GM12865 (cell line): Measurements from ENCODE around the gene YWHAQ.
A peak's percentile ranks its signal among the peaks of the same experiment; 100 is the strongest.

ENCODE experiments used
- DNase-seq: peaks from one replicate; pipeline ENCODE4 v3.0.0; 2010; ENCODE audit warnings: low read depth
- H3K4me3 ChIP-seq: 2 replicates; pipeline ENCODE4 v1.5.1; 2011; ENCODE audit warnings: mild to moderate bottlenecking, low read depth, low read length, control low read depth
- TF ChIP-seq, protein P1 (sequence below): IDR thresholded peaks from 2 replicates; pipeline ENCODE4 v1.5.1; 2011; ENCODE audit warnings: low read length, control low read depth, low read depth, inconsistent platforms; ENCODE audit not compliant: insufficient read depth; ENCODE audit errors: missing control alignments

YWHAQ gene

DNA sequence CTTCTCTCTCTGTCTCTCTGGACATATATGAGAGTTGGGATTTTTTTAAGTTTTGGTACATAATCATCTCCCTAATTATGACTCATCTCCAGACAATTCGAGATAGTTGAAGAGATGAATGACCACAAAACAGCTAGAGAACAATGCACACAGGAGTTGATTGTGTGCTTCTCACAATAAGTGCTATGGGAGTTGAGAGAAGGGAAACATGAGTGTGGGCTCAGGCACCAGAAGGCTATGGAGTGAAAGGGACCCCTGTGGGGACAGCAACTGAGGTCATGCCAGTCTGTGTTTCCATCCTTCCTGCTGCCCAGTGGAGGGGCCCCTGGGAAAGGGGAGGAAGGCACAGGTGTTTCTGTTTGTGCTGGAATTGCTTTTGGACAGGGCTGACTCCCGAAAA lies 6.5 kb upstream of the YWHAQ start:
- TF ChIP-seq, protein P1, sequence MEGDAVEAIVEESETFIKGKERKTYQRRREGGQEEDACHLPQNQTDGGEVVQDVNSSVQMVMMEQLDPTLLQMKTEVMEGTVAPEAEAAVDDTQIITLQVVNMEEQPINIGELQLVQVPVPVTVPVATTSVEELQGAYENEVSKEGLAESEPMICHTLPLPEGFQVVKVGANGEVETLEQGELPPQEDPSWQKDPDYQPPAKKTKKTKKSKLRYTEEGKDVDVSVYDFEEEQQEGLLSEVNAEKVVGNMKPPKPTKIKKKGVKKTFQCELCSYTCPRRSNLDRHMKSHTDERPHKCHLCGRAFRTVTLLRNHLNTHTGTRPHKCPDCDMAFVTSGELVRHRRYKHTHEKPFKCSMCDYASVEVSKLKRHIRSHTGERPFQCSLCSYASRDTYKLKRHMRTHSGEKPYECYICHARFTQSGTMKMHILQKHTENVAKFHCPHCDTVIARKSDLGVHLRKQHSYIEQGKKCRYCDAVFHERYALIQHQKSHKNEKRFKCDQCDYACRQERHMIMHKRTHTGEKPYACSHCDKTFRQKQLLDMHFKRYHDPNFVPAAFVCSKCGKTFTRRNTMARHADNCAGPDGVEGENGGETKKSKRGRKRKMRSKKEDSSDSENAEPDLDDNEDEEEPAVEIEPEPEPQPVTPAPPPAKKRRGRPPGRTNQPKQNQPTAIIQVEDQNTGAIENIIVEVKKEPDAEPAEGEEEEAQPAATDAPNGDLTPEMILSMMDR = no peak
- peak; percentile 35 for DNase-seq
- no peak overlapping the region for H3K4me3 ChIP-seq

DNA sequence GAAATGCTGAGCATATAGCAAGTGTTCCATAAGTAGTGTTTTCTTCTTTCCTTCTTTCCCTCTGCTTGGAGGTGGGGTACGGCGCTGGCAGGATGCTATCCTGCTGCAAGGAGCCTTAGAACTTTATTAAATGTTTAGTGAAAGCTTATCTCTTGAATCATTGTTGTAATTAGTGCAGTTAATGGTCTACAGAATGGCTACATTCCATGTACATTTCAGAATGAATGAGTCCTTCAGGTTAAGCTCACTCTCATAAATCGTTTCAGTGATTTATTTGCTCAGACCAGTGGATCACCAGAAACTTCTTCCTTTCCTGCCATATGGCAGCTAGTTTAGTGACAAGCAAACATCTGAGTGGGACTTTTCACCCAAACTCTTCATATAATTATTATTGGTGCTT lies 3.3 kb upstream of the YWHAQ start:
- no peak for DNase-seq
- H3K4me3 ChIP-seq = no peak overlapping the region
- TF ChIP-seq, protein P1 = no peak

DNA sequence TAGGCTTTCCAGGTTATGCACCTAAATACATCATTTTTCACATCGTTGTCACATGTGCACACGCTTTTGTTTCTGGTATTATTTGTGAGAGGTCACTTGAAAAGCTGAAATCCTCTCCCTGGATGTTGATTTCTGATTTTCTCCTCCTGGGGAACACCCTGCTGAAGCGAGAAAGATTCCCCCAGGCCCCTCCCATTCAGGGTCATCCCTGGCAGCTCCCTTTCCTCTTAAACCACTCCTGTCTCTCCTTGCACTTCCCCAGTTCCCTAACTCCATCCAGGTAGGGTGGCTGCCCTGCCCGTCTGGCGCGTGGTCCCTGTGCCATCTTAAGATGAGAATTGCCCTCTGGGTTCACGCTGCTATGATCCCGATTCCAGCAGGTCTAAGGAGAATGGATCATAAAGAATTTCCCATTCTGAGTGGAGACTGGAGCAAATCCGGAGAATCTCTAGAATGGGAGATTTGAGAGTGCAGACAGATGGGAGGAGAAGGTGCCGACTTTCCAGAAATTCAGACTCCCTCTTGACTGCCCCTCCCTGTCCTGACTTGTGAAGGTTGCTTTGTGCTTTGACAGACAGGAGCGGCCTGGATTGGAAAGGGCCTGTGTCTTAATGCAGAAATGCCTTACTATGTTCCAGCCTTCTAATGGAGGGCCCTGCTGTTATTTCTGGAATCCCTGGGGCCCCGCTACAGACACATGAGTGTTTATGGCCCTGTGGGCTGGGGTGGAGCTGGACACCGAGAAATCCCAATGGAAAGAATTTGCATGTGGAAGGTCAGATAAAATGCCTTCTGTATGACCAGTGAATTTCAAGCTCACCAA lies 1.3 kb upstream of the YWHAQ start:
- DNase-seq = no peak
- TF ChIP-seq, protein P1 = no peak
- no peak overlapping the region for H3K4me3 ChIP-seq

DNA sequence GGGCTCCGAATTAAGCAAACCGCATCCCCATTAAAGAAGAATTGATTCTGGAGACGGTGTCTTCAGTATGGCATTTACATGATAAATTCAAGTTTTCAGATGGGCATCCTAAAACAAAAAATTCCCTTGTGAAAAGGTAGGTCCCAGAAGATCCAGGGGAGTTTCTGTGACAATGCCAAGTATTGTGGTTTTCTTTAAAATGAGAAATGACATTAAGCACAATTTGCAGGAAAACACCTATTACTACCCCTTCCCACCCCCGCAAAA lies 689 bp upstream of the YWHAQ start:
- TF ChIP-seq, protein P1 = no peak
- H3K4me3 ChIP-seq = peak overlapping the region; percentile 50
- no peak for DNase-seq

DNA sequence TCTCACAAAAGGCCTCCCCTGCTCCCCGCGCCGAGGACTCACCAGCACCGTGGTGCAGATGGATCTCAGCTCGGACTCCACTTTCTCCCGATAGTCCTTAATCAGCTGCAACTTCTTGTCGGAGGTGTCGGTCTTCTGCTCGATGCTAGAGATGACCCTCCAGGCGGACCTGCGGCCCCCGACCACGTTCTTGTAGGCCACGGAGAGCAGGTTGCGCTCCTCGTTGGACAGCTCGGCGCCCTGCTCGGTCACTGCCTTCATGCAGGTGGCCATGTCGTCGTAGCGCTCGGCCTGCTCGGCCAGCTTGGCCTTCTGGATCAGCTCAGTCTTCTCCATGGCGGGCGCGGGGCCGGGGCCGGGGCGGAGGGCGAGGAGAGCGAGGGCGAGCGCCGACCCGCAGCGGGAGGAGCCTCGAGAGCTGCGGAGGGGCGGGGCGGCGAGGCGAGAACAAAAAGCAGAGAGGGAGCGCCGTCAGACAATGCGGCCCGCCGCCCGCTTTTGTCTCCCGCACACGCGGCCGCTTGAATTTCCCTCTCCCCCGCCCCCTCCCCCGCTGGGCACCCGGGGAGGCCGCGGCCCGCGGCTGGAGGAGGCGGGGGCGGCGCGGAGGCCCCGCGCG lies 571 bp downstream of the YWHAQ start:
- peak overlapping the region; percentile 96 for H3K4me3 ChIP-seq
- DNase-seq = peak; percentile 83
- TF ChIP-seq, protein P1 = no peak

DNA sequence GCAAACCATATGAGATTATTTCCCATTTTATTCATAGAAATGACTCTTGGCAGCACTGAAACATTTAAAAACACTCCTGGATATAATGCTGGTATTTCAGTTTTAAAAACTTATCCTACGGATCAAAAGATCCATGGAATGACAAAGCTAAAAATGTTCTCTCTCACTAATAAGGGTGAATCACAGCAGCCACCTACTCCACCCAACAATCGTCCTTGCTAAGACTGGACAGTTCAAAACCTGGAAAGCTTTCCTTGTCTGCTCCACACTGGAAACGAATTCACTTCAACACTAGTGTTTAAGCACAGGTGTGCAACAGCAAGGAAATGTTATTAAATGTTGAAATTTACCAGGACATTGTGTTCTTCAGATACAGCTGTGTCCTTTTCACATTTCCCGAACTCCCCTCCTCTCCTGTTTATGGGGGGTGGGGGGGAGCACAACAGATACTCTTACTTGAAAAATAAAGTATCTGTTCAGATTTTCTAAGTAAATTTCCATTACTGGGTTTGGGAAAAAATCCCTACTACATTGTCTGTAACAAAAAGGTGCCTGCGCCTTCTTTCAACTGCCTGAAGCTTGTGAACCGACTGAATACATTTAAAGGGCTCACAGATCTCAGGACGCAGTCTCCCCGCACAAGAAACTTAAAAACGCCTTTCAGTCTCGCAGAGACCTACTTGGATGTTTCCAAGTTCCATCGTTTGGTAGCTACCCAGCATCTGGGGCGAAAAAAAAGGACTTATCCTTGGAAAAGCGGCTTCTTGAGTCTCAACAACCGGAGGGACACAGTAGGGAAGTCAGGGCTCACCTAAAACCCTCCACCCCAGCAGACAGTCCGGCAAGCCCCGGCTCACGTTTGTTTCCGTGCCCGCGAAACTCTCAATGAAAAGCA lies 1.3 kb downstream of the YWHAQ start:
- H3K4me3 ChIP-seq = peak overlapping the region; percentile 96
- peak; percentile 24 for DNase-seq
- TF ChIP-seq, protein P1 = no peak
